DND-41 (cell line): Measurements from ENCODE around the gene ITGA7.

Source experiments
- CTCF ChIP-seq: IDR thresholded peaks from 2 replicates; pipeline ENCODE4 v1.5.1; 2012; ENCODE audit warnings: borderline replicate concordance, low read length, moderate library complexity, mild to moderate bottlenecking; ENCODE audit not compliant: poor library complexity, severe bottlenecking; ENCODE audit errors: extremely low read depth
- EZH2 ChIP-seq: IDR thresholded peaks from 3 replicates; pipeline ENCODE4 v1.6.1; 2012; ENCODE audit warnings: borderline replicate concordance, low read depth, mild to moderate bottlenecking, moderate library complexity, low read length, inconsistent platforms; ENCODE audit not compliant: severe bottlenecking

GRCh38 chr12:55745361-55746173, 37.9 kb upstream of the ITGA7 start:
- no peak for TF ChIP-seq CTCF
- no peak for TF ChIP-seq EZH2
